ENCODE data around the gene VPREB3. TPM values are rescaled to one million over a fixed set of nuclear protein-coding genes. Genes with fewer than 3 reads are reported as not detected.

The VPREB3 gene
- polyA plus RNA-seq, 2 of the 4 experiments (the other 2 are of a cell fraction) = 0.41 to 0.52 TPM

DNA sequence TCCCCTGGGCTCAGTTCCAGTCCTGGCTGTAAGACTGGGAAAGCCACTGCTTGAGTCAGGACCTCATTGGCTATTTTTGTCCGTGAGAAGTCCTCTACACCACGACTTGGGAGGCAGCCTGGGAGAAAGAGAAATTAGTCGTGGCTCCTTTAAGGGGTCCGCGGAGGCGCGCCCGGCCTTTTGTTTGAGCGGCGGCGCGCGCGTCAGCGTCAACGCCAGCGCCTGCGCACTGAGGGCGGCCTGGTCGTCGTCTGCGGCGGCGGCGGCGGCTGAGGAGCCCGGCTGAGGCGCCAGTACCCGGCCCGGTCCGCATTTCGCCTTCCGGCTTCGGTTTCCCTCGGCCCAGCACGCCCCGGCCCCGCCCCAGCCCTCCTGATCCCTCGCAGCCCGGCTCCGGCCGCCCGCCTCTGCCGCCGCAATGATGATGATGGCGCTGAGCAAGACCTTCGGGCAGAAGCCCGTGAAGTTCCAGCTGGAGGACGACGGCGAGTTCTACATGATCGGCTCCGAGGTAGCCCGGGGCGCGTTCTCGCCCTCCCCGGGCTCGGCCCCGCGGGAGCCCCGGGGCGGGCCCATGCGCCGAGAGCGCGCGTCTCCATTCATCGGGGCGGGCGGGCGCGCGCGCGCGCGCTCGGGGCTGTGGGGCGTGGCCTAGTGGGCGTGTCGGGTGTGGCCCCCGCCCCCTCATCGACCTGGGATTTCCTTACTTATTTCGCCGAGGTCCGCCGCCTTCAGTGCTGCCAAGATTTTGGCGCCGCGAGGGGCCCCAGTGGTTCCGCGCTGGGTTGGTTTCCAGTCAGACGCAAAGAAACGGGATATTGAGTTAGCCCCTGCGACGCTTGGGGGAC, 32.8 kb upstream of the VPREB3 start, which contains the start of gene SMARCB1:
Gene SMARCB1 (plus strand): TSS at position 215 of the 848 bp plus-strand sequence. CDS start 204 bp downstream, at position 419.
- peak within 1 kb of the TSS; percentile 89 for H3K4me3 ChIP-seq
- peak; percentile 75 to 83 for ATAC-seq
- peak; percentile 85 to 86 for DNase-seq (ENCODE audit: low read depth in 1 of 2, low spot score in 1 of 2)
- peak within 1 kb of the TSS; percentile 89 for H3K4me2 ChIP-seq
- H3K27ac ChIP-seq = peak within 1 kb of the TSS; percentile 99 to 100
- H3K9me3 ChIP-seq = no peaks in the 10 kb centered on the region
- TF ChIP-seq JUN (IDR thresholded peaks at IDR 0.05) = peak; percentile 55 to 82; a peak in 4 of 5 replicates
- peak; percentile 66; the same call in 1 of the 2 replicates for TF ChIP-seq HOXB5 (CRISPR knock-in tag; IDR thresholded peaks at IDR 0.05)
- TF ChIP-seq EHF (CRISPR knock-in tag; IDR thresholded peaks at IDR 0.05) = 0 out of 2 replicates have a peak, but pooled peaks have one; percentile 41
- TF ChIP-seq PHF8 (IDR thresholded peaks at IDR 0.05; ENCODE audit: borderline replicate concordance, low read depth) = peak; percentile 95
- no peak for TF ChIP-seq MAZ (IDR thresholded peaks at IDR 0.05; ENCODE audit: borderline replicate concordance, low read depth, low read length)
- TF ChIP-seq POLR2A (IDR thresholded peaks at IDR 0.05; ENCODE audit: low read length) = peak; percentile 45
- FAIRE-seq = no peak
- WGBS (ENCODE audit: missing lambda C conversion rate) = 0% methylated on average over 1 of the region's 97 CpGs
- POLR2A ChIA-PET = no interaction called here
- CTCF ChIA-PET = interaction anchor here (1.2 to 3.2 kb wide), 4 partner anchors 12 to 63 kb away, joined by 3 to 14 read pairs (median 6); partner anchors contain the start of gene CHCHD10
- peaks cover 29% of the 10 kb centered on the region for H3K4me1 ChIP-seq

- 60% methylated on average over 9 of the region's 9 CpGs for WGBS (ENCODE audit: missing lambda C conversion rate)
- ATAC-seq = no peak
These were observed 32.1 kb upstream of the VPREB3 start for GRCh38 chr22:23786261-23786710.

DNA sequence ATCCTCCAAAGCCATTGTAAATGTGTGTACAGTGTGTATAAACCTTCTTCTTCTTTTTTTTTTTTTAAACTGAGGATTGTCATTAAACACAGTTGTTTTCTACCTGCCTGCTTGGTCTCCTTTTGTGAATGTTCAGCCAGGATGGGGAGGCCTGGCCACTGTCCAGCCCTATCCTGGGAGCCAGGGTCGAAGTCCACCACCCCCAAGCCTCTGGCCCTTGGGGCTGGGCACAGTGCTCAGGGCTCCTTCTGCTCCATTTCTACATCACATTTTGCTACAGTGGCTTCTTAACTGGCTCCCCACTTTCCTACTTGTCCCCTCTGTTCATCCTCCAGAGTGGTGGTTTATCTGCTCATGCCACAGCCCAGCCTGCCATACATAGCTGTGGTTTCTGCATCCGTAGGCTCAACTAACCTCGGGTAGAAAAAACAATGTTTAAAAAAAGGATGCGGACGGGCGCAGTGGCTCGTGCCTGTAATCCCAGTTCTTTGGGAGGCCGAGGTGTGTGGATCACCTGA, 30.0 kb upstream of the VPREB3 start:
- Histone ChIP-seq H3K4me1 (peaks cover 41% of the 10 kb centered on the region), H3K27ac (peak overlapping the region in 1 of 2 experiments; percentile 66; a peak in 3 of 6 replicates), H3K4me2 (peak overlapping the region; percentile 43), H3K9me3 (no peaks in the 10 kb centered on the region), H3K4me3 (no peak overlapping the region)
- FAIRE-seq (no peak), ATAC-seq (no peak), DNase-seq (ENCODE audit: low read depth in 1 of 2, low spot score in 1 of 2) (no peak)
- POLR2A ChIA-PET = no interaction called here
- no peak for TF ChIP-seq EHF (CRISPR knock-in tag; IDR thresholded peaks at IDR 0.05)
- TF ChIP-seq FOXS1 (CRISPR knock-in tag; IDR thresholded peaks at IDR 0.05) = no peak
- TF ChIP-seq CEBPB (IDR thresholded peaks at IDR 0.05) = no peak
- no peak for TF ChIP-seq SREBF2 (IDR thresholded peaks at IDR 0.05)
- no peak for TF ChIP-seq ATOH8 (CRISPR knock-in tag; IDR thresholded peaks at IDR 0.05; ENCODE audit: low read depth)
- no peak for TF ChIP-seq TP53 (CRISPR knock-in tag; IDR thresholded peaks at IDR 0.05)
- no peak for TF ChIP-seq E2F6 (IDR thresholded peaks at IDR 0.05; ENCODE audit: borderline replicate concordance, low read depth)
- no peak for TF ChIP-seq ZNF302 (CRISPR knock-in tag; IDR thresholded peaks at IDR 0.05)
- TF ChIP-seq MAFK (IDR thresholded peaks at IDR 0.05; ENCODE audit: partially characterized antibody) = no peak
- no peak for TF ChIP-seq HOXB5 (CRISPR knock-in tag; IDR thresholded peaks at IDR 0.05)
- no peak for TF ChIP-seq KDM5A (IDR thresholded peaks at IDR 0.05)
- no peak for TF ChIP-seq NFE2L2 (conservative IDR thresholded peaks at IDR 0.05; ENCODE audit: low read length)
- 77% methylated on average over 4 of the region's 8 CpGs for WGBS (ENCODE audit: missing lambda C conversion rate)
- CTCF ChIA-PET = no interaction called here

More at GRCh38 chr22:23786261-23786710, 32.1 kb upstream of the VPREB3 start:
- Histone ChIP-seq H3K9me3 (no peaks in the 10 kb centered on the region), H3K4me1 (peaks cover 36% of the 10 kb centered on the region), H3K4me3 (peak overlapping the region; percentile 89), H3K27ac (peak overlapping the region; percentile 99 to 100), H3K4me2 (peak overlapping the region; percentile 89)
- TF ChIP-seq TFCP2L1 (CRISPR knock-in tag; IDR thresholded peaks at IDR 0.05) (no peak), CBX2 (IDR thresholded peaks at IDR 0.05; ENCODE audit: borderline replicate concordance, low read depth) (no peak), GATA3 (IDR thresholded peaks at IDR 0.05; ENCODE audit: borderline replicate concordance) (no peak), MAZ (IDR thresholded peaks at IDR 0.05; ENCODE audit: borderline replicate concordance, low read depth, low read length) (no peak)
- DNase-seq (ENCODE audit: low read depth in 1 of 2, low spot score in 1 of 2) (no peak), FAIRE-seq (no peak)
- CTCF ChIA-PET = interaction anchor here (0.6 to 1.7 kb wide), 4 partner anchors 11 to 63 kb away, joined by 3 to 8 read pairs (median 4); partner anchors contain the start of gene CHCHD10
- POLR2A ChIA-PET = no interaction called here
